GM19452 (cell line): ENCODE data around the gene CDC14B.
"Not testable (repeated sequence)": the region's sequence is repeated elsewhere in the genome, so short reads cannot be mapped to it uniquely, and the experiment has no call there.

Source experiments
- ATAC-seq: cut with Tn5 transposase; IDR thresholded peaks from one replicate; pipeline ENCODE4 v1.9.1; 2021; ENCODE audit not compliant: unreplicated experiment

CDC14B gene

GRCh38 chr9:96619491-96620180, at the start of gene CDC14B:
Gene CDC14B, minus strand, starts transcription at chr9:96619843. Its CDS starts 465 bp downstream, at chr9:96619378.
- peak; percentile 51 for ATAC-seq

- ATAC-seq: no peak
Observed at GRCh38 chr9:96668868-96669534, 49.4 kb upstream of the CDC14B start.

GRCh38 chr9:96667363-96667728, 47.7 kb upstream of the CDC14B start:
- no peak for ATAC-seq

GRCh38 chr9:96666653-96667362, 47.2 kb upstream of the CDC14B start:
- ATAC-seq: peak; percentile 78

GRCh38 chr9:96665789-96666188, 46.1 kb upstream of the CDC14B start:
- no peak for ATAC-seq

- ATAC-seq: no peak
Observed at GRCh38 chr9:96663506-96664120, 44.0 kb upstream of the CDC14B start.

- ATAC-seq: no peak
Observed at GRCh38 chr9:96661711-96662110, 42.1 kb upstream of the CDC14B start.

- ATAC-seq: no peak
Observed at GRCh38 chr9:96660692-96661248, 41.1 kb upstream of the CDC14B start.

GRCh38 chr9:96655198-96655851, 35.7 kb upstream of the CDC14B start, which contains the start of gene PRXL2C:
Gene PRXL2C, minus strand, starts transcription at chr9:96655317. Its CDS starts 36 bp downstream, at chr9:96655281.
- peak; percentile 70 for ATAC-seq

- ATAC-seq: peak; percentile 51
Observed at GRCh38 chr9:96654450-96655197, 35.0 kb upstream of the CDC14B start.

- ATAC-seq: no peak
Observed at GRCh38 chr9:96651626-96652025, 32.0 kb upstream of the CDC14B start.

GRCh38 chr9:96649620-96650324, 30.1 kb upstream of the CDC14B start:
- no peak for ATAC-seq

- no peak for ATAC-seq
Observed at GRCh38 chr9:96646081-96646991, 26.7 kb upstream of the CDC14B start.

GRCh38 chr9:96644137-96644536, 24.5 kb upstream of the CDC14B start:
- ATAC-seq: no peak

- no peak for ATAC-seq
Observed at GRCh38 chr9:96641514-96641913, 21.9 kb upstream of the CDC14B start.

GRCh38 chr9:96638606-96639364, 19.1 kb upstream of the CDC14B start:
- no peak for ATAC-seq

- no peak for ATAC-seq
Observed at GRCh38 chr9:96636368-96636767, 16.7 kb upstream of the CDC14B start.

GRCh38 chr9:96633579-96633978, 13.9 kb upstream of the CDC14B start:
- not testable (repeated sequence) for ATAC-seq
